ENCODE measurements around the gene GJB5. TPM values are rescaled to one million over a fixed set of nuclear protein-coding genes. Genes with fewer than 3 reads are reported as not detected.

Gene GJB5
- total and polyA plus RNA-seq, 10 of the 15 experiments (the other 5 are each of a cell fraction or from before 2014, with no cell fraction given): not detected

DNA sequence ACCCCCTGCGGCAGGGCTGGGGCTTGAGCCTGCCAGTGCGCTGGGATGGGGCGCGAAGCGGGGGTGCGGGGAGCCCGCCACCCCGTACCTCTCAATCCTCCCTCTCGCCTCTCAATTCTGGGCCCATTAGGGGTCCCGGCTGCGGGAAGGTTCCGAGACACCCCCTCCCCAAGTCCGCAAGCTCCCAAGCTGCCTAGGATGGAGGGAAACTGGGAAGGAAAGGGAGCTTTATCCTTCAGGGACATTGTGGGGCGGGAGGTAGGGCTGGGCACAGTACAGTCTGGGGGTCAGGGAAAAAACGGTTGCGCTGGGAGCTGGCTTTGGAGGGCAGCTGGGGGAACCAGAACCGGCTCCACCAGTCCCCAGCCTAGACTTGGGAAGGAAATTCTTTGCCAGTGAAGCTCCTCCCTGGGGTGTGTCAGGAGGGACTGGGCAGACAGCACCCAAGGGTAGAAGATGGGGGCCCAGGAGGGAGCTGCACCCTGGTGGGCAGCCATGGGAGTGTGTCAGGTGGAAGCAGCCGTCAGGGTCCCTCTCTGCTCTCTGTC lies 27.1 kb downstream of the GJB5 start:
- POLR2A ChIA-PET: no interaction called here
- H3K27ac ChIP-seq (ENCODE audit: control insufficient read depth, insufficient read depth): no peak overlapping the region
- TF ChIP-seq SUZ12 (IDR thresholded peaks at IDR 0.05; ENCODE audit: unreplicated experiment) (peak; percentile 13), CHD1 (IDR thresholded peaks at IDR 0.05; ENCODE audit: low read depth, low read length) (no peak)
- no peak overlapping the region for H3K9ac ChIP-seq (ENCODE audit: control insufficient read depth, insufficient read depth, low read length)
- RAD21 ChIA-PET (ENCODE audit: unreplicated experiment): no interaction called here
- H3K79me2 ChIP-seq (ENCODE audit: control insufficient read depth, insufficient read depth, low read length): no peaks in the 10 kb centered on the region
- DNase-seq (ENCODE audit: low read depth, low spot score): no peak
- H3K4me1 ChIP-seq (ENCODE audit: control insufficient read depth, insufficient read depth, low read length): no peaks in the 10 kb centered on the region
- H4K20me1 ChIP-seq (ENCODE audit: control insufficient read depth, insufficient read depth): no peaks in the 10 kb centered on the region
- SMC1A ChIA-PET (ENCODE audit: uncharacterized antibody, unreplicated experiment): no interaction called here
- no TSS peak for BruUV-seq (replicated peaks)
- intact Hi-C loops (cut with micrococcal nuclease; ENCODE audit: unreplicated experiment): no loop called here
- H3K9me3 ChIP-seq (replicated peaks; ENCODE audit: control insufficient read depth, insufficient read depth, low read length): no peaks in the 10 kb centered on the region
- H3K36me3 ChIP-seq (ENCODE audit: control insufficient read depth in 2 of 2, insufficient read depth in 2 of 2, low read length in 1 of 2): no peaks in the 10 kb centered on the region
- no peak for FAIRE-seq
- WGBS (ENCODE audit: insufficient coverage, insufficient replicate concordance, low lambda C conversion rate, missing lambda C conversion rate): 51% methylated on average over 16 of the region's 18 CpGs
- no peak overlapping the region for H3K4me3 ChIP-seq
- ATAC-seq: no peak
- H3K4me2 ChIP-seq (ENCODE audit: control insufficient read depth, insufficient read depth): no peak overlapping the region
- in situ Hi-C loops (cut with MboI): no loop called here
- CTCF ChIA-PET: no interaction called here
- no peak overlapping the region for H2AFZ ChIP-seq (ENCODE audit: control insufficient read depth, low read depth, low read length)
- peaks cover 2 to 10% of the 10 kb centered on the region in 2 experiments; a peak in 3 of 4 replicates for H3K27me3 ChIP-seq (replicated peaks in 1 of 2; ENCODE audit: control insufficient read depth in 2 of 2, insufficient read depth in 2 of 2, low read length in 1 of 2)

GRCh38 chr1:34784751-34785221 lies 29.9 kb downstream of the GJB5 start:
- ATAC-seq: no peak
- intact Hi-C loops (cut with micrococcal nuclease; ENCODE audit: unreplicated experiment) (no loop called here), in situ Hi-C loops (cut with MboI) (loop anchor here (5.0 kb wide), 1 partner anchor 68 kb away; no protein-coding TSS in a partner anchor)
- 47% methylated on average over 28 of the region's 28 CpGs for WGBS (ENCODE audit: insufficient coverage, insufficient replicate concordance, low lambda C conversion rate, missing lambda C conversion rate)
- Histone ChIP-seq H3K4me2 (ENCODE audit: control insufficient read depth, insufficient read depth) (no peak overlapping the region), H3K36me3 (ENCODE audit: control insufficient read depth in 2 of 2, insufficient read depth in 2 of 2, low read length in 1 of 2) (no peaks in the 10 kb centered on the region), H3K79me2 (ENCODE audit: control insufficient read depth, insufficient read depth, low read length) (no peaks in the 10 kb centered on the region), H3K9me3 (replicated peaks; ENCODE audit: control insufficient read depth, insufficient read depth, low read length) (no peaks in the 10 kb centered on the region), H3K9ac (ENCODE audit: control insufficient read depth, insufficient read depth, low read length) (no peak overlapping the region), H3K4me3 (no peak overlapping the region), H4K20me1 (ENCODE audit: control insufficient read depth, insufficient read depth) (no peaks in the 10 kb centered on the region), H2AFZ (ENCODE audit: control insufficient read depth, low read depth, low read length) (no peak overlapping the region), H3K4me1 (ENCODE audit: control insufficient read depth, insufficient read depth, low read length) (no peaks in the 10 kb centered on the region), H3K27ac (ENCODE audit: control insufficient read depth, insufficient read depth) (no peak overlapping the region), H3K27me3 (replicated peaks in 1 of 2; ENCODE audit: control insufficient read depth in 2 of 2, insufficient read depth in 2 of 2, low read length in 1 of 2) (peaks cover 2 to 6% of the 10 kb centered on the region in 2 experiments; a peak in 2 of 4 replicates)
- BruUV-seq (replicated peaks): no TSS peak
- FAIRE-seq: no peak
- TF ChIP-seq MYB (IDR thresholded peaks at IDR 0.05; ENCODE audit: borderline replicate concordance, low read depth, low read length): no peak
- no peak for TF ChIP-seq RUNX3 (IDR thresholded peaks at IDR 0.05; ENCODE audit: low read length)
- no peak for TF ChIP-seq BCL11A (IDR thresholded peaks at IDR 0.05; ENCODE audit: low read depth, low read length)
- no peak for TF ChIP-seq CEBPB (IDR thresholded peaks at IDR 0.05; ENCODE audit: borderline replicate concordance in 1 of 2, low read depth in 2 of 2, low read length in 2 of 2)
- no peak for TF ChIP-seq ZBTB33 (IDR thresholded peaks at IDR 0.05)
- TF ChIP-seq, protein P1, sequence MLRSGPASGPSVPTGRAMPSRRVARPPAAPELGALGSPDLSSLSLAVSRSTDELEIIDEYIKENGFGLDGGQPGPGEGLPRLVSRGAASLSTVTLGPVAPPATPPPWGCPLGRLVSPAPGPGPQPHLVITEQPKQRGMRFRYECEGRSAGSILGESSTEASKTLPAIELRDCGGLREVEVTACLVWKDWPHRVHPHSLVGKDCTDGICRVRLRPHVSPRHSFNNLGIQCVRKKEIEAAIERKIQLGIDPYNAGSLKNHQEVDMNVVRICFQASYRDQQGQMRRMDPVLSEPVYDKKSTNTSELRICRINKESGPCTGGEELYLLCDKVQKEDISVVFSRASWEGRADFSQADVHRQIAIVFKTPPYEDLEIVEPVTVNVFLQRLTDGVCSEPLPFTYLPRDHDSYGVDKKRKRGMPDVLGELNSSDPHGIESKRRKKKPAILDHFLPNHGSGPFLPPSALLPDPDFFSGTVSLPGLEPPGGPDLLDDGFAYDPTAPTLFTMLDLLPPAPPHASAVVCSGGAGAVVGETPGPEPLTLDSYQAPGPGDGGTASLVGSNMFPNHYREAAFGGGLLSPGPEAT (IDR thresholded peaks at IDR 0.05; ENCODE audit: low read depth): no peak
- TF ChIP-seq POU2F2 (IDR thresholded peaks at IDR 0.05; ENCODE audit: borderline replicate concordance, low read depth, low read length): no peak
- ChIA-PET CTCF (interaction anchor here (1.0 to 2.8 kb wide), 2 partner anchors 69 to 437 kb away, joined by 3 to 27 read pairs; no protein-coding TSS in a partner anchor), RAD21 (ENCODE audit: unreplicated experiment) (interaction anchor here (1.1 to 1.2 kb wide), 2 partner anchors 11 to 68 kb away, joined by 3 to 5 read pairs; no protein-coding TSS in a partner anchor), POLR2A (no interaction called here), SMC1A (ENCODE audit: uncharacterized antibody, unreplicated experiment) (interaction anchor here (1.0 kb wide), 1 partner anchor 68 kb away, joined by 3 read pairs; no protein-coding TSS in a partner anchor)
- no peak for DNase-seq (ENCODE audit: low read depth, low spot score)

Data from GM12878 (cell line).